HepG2 (cell line): Measurements from ENCODE around the gene TRAF3. TPM values are rescaled to one million over a fixed set of nuclear protein-coding genes. Genes with fewer than 3 reads are reported as not detected.
A peak's percentile ranks its signal among the peaks of the same experiment; 100 is the strongest.

Experiments
- ATAC-seq: fragments of 200-7000 bp; cut with Tn5 transposase; 3 replicates; pipeline ENCODE4 v1.9.1; 2020; ENCODE audit warnings: mild to moderate bottlenecking, moderate library complexity
- BruUV-seq: library from RNA; stranded (reverse); fragments of 400-500 nt; replicated peaks from 2 replicates; lab custom pipeline; 2021; lab: Mats Ljungman, UMichigan
- CTCF ChIA-PET: fragments of 300-600 bp; formaldehyde crosslinking; extraction: SDS; loops from one replicate; lab custom pipeline; 2021; ENCODE audit warnings: low total read pairs, inconsistent platforms, low intra/inter-chr PET ratio; lab: Yijun Ruan, JAX
- POLR2A ChIA-PET: fragments of 350-600 bp; sonication (Branson Sonifier 250); formaldehyde crosslinking; loops from one replicate; lab custom pipeline; 2020; ENCODE audit warnings: antibody characterized with exemption, inconsistent platforms; lab: Yijun Ruan, JAX
- DNase-seq: peaks from one replicate; pipeline ENCODE4 v3.0.0-alpha.2; 2015; ENCODE audit warnings: low spot score
- FAIRE-seq: peaks from 3 replicates; lab custom pipeline; 2011; peaks lifted over from hg19 to GRCh38; lab: Jason Lieb, UNC
- H2AFZ ChIP-seq: one replicate; pipeline ENCODE4 v1.6.1; 2011; ENCODE audit warnings: low read length, inconsistent platforms
- H3K27ac ChIP-seq: fragments of 300-600 bp; 3 replicates; pipeline ENCODE4 v1.8.0; 2011; ENCODE audit warnings: mixed run types, mild to moderate bottlenecking, mixed read lengths, low read length, inconsistent platforms; ENCODE audit not compliant: insufficient read depth; ENCODE audit errors: extremely low read length
- H3K27me3 ChIP-seq, 2 experiments: fragments of 200-600 bp in 1 of 2; 2 replicates in 1 of 2; 3 replicates in 1 of 2; pipeline versions ENCODE4 v1.6.0 to v1.8.0; 2011; ENCODE audit warnings: low read length in 2 of 2, mild to moderate bottlenecking in 2 of 2, moderate library complexity in 2 of 2, inconsistent platforms in 1 of 2; ENCODE audit not compliant: insufficient read depth in 2 of 2, control insufficient read depth in 1 of 2
- H3K36me3 ChIP-seq, 2 experiments: fragments of 200-600 bp in 1 of 2; replicated peaks in 1 of 2; 2 replicates in 1 of 2; 3 replicates in 1 of 2; pipeline versions ENCODE4 v1.5.1 to v1.8.0; 2011; ENCODE audit warnings: low read length in 2 of 2, inconsistent platforms in 1 of 2; ENCODE audit not compliant: insufficient read depth in 2 of 2, control insufficient read depth in 1 of 2
- H3K4me1 ChIP-seq: 2 replicates; pipeline ENCODE4 v1.5.1; 2012; ENCODE audit warnings: low read length, inconsistent platforms; ENCODE audit not compliant: insufficient read depth
- H3K4me2 ChIP-seq: 2 replicates; pipeline ENCODE4 v1.6.0; 2011; ENCODE audit warnings: low read depth, low read length, inconsistent platforms
- H3K4me3 ChIP-seq, 3 experiments: fragments of 200-600 bp in 1 of 3; sonication (generic), shearing (Covaris generic) in 1 of 3; replicated peaks in 1 of 3; 2 replicates each; pipeline ENCODE4 v1.5.1; 2011 to 2016; ENCODE audit warnings: low read length in 3 of 3, inconsistent platforms in 2 of 3, low read depth in 2 of 3, mild to moderate bottlenecking in 2 of 3, control low read depth in 1 of 3, mixed read lengths in 1 of 3; ENCODE audit not compliant: insufficient read depth in 1 of 3
- H3K79me2 ChIP-seq: one replicate; pipeline ENCODE4 v1.6.1; 2011; ENCODE audit warnings: low read length, inconsistent platforms; ENCODE audit not compliant: insufficient read depth
- H3K9ac ChIP-seq: 2 replicates; pipeline ENCODE4 v1.6.0; 2011; ENCODE audit warnings: mild to moderate bottlenecking, low read depth, low read length, inconsistent platforms; ENCODE audit not compliant: insufficient read depth
- H3K9me3 ChIP-seq: 2 replicates; pipeline ENCODE4 v1.5.1; 2012; ENCODE audit warnings: mild to moderate bottlenecking, low read length
- H4K20me1 ChIP-seq: 2 replicates; pipeline ENCODE4 v1.6.0; 2011; ENCODE audit warnings: inconsistent platforms, mild to moderate bottlenecking, low read length, moderate library complexity; ENCODE audit not compliant: insufficient read depth
- GABPA ChIP-seq, 2 experiments: IDR thresholded peaks; 2 replicates each; pipeline ENCODE4 v1.6.1; 2011 to 2016; ENCODE audit warnings: low read depth in 2 of 2, low read length in 1 of 2, missing biosample characterization in 1 of 2, missing genetic modification characterization in 1 of 2
- HNF4G ChIP-seq, 2 experiments: sonication (generic) in 1 of 2; formaldehyde crosslinking in 1 of 2; IDR thresholded peaks; 2 replicates each; pipeline versions ENCODE4 v1.4.0 to v1.6.1; 2011 to 2020; ENCODE audit warnings: borderline replicate concordance in 2 of 2, low read depth in 2 of 2, mild to moderate bottlenecking in 2 of 2, low read length in 1 of 2, missing genetic modification reagents in 1 of 2, moderate library complexity in 1 of 2
- NFATC3 ChIP-seq: sonication (generic); formaldehyde crosslinking; IDR thresholded peaks from 2 replicates; pipeline ENCODE4 v1.5.1; 2020; ENCODE audit warnings: mild to moderate bottlenecking, missing genetic modification reagents
- POGZ ChIP-seq: sonication (generic); formaldehyde crosslinking; IDR thresholded peaks from 2 replicates; pipeline ENCODE4 v1.4.0; 2020; ENCODE audit warnings: mild to moderate bottlenecking, missing genetic modification reagents
- RNF2 ChIP-seq: fragments of 450-650 bp; conservative IDR thresholded peaks from 2 replicates; pipeline ENCODE4 v1.6.1; 2016; ENCODE audit warnings: low read depth
- SUZ12 ChIP-seq: fragments of 150-350 bp; IDR thresholded peaks from 2 replicates; pipeline ENCODE4 v1.6.1; 2014; ENCODE audit warnings: low read depth, low read length
- TBX2 ChIP-seq: sonication (generic); formaldehyde crosslinking; IDR thresholded peaks from 2 replicates; pipeline ENCODE4 v1.5.0; 2020; ENCODE audit warnings: missing genetic modification reagents, mild to moderate bottlenecking, borderline replicate concordance
- YY1 ChIP-seq: IDR thresholded peaks from 2 replicates; pipeline ENCODE4 v1.6.1; 2011; ENCODE audit warnings: low read length, low read depth, moderate library complexity, mild to moderate bottlenecking; ENCODE audit not compliant: insufficient read depth, insufficient replicate concordance
- ZBTB38 ChIP-seq: sonication (generic); formaldehyde crosslinking; IDR thresholded peaks from 2 replicates; pipeline ENCODE4 v1.5.1; 2020; ENCODE audit warnings: mild to moderate bottlenecking, missing genetic modification reagents
- ZNF530 ChIP-seq: sonication (generic); formaldehyde crosslinking; IDR thresholded peaks from 2 replicates; pipeline ENCODE4 v1.5.0; 2020; ENCODE audit warnings: low read depth, mild to moderate bottlenecking, missing genetic modification reagents
- ZNF615 ChIP-seq: sonication (generic); formaldehyde crosslinking; IDR thresholded peaks from 2 replicates; pipeline ENCODE4 v1.5.0; 2020; ENCODE audit warnings: mild to moderate bottlenecking, missing genetic modification reagents, borderline replicate concordance
- ZNF703 ChIP-seq: sonication (generic); formaldehyde crosslinking; IDR thresholded peaks from 2 replicates; pipeline ENCODE4 v1.5.1; 2020; ENCODE audit warnings: missing genetic modification reagents, mild to moderate bottlenecking, moderate library complexity, borderline replicate concordance
- ZNF737 ChIP-seq: sonication (generic); formaldehyde crosslinking; IDR thresholded peaks from 2 replicates; pipeline ENCODE4 v1.5.0; 2020; ENCODE audit warnings: missing genetic modification reagents, mild to moderate bottlenecking, borderline replicate concordance
- WGBS: methylation state at CpG from one replicate; pipeline ENCODE4 v1.1.6; 2017; ENCODE audit warnings: low lambda C conversion rate; 5-methylcytosine and 5-hydroxymethylcytosine counted together
- in situ Hi-C: cut with HindIII; loops from 2 replicates; pipeline ENCODE4 v1.10.0; 2017; ENCODE audit warnings: low pct_unique_long_range_greater_than_20kb; ENCODE audit not compliant: extremely low pct_ligation_motif_present
- intact Hi-C: fragments of 100-400 bp; cut with micrococcal nuclease; formaldehyde crosslinking; loops from one replicate; pipeline ENCODE4 v1.10.0; 2022; ENCODE audit not compliant: unreplicated experiment
- polyA plus RNA-seq, 8 experiments: library from polyadenylated mRNA; depleted of rRNA in 3 of 8; stranded (reverse) in 7 of 8; unstranded in 1 of 8; fragments of >200 nt; fragmentation: Illumina TruSeq in 4 of 8; extraction: Trizol in 4 of 8; gene quantifications; 2 replicates each; pipeline versions ENCODE4 v1.2.1 to v1.2.3, GENCODE V29; 2011 to 2016; ENCODE audit warnings: low read depth in 4 of 8, missing spikeins in 1 of 8, mixed read lengths in 1 of 8; ENCODE audit not compliant: insufficient read depth in 1 of 8
- total RNA-seq, 5 experiments: library from RNA; depleted of rRNA; stranded (reverse); fragments of >200 nt; fragmentation: Illumina TruSeq; extraction: Trizol; gene quantifications; 2 replicates each; pipeline ENCODE4 v1.2.3, GENCODE V29; 2016; ENCODE audit warnings: low read depth in 1 of 5
- TF ChIP-seq, protein P1 (sequence below): sonication (generic); formaldehyde crosslinking; IDR thresholded peaks from 2 replicates; pipeline ENCODE4 v1.4.0; 2020; ENCODE audit warnings: missing genetic modification reagents
- TF ChIP-seq, protein P2 (sequence below): sonication (generic); formaldehyde crosslinking; IDR thresholded peaks from 2 replicates; pipeline ENCODE4 v1.5.1; 2020; ENCODE audit warnings: missing genetic modification reagents, mild to moderate bottlenecking, borderline replicate concordance
- TF ChIP-seq, protein P3 (sequence below): sonication (generic); formaldehyde crosslinking; IDR thresholded peaks from 2 replicates; pipeline ENCODE4 v1.4.0; 2020; ENCODE audit warnings: missing genetic modification reagents

TRAF3 gene
- total and polyA plus RNA-seq, 2 of the 13 experiments (the other 11 are each of a cell fraction or from before 2014, with no cell fraction given): 6.9 to 12.2 TPM

DNA sequence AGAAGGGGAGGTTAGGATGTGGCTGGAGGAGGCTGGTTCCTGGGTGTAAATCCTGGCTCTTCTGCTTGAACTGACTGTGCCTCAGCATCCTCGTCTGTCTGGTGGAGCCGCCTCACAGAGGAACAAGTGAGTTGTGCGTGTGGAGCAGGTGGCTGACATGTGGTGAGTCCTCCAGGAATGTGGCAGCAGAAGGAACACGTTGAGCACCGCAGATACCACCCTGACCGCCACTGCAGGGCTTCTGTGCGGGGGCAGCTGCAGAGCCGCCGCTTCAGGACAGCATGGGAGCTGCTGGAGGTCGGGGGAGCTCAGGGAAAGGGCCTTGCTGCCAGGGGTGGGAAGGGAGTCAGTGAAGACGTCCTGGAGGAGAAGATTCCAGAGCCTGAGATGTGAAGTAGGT lies 48.9 kb downstream of the TRAF3 start (continued):
- TF ChIP-seq ZNF703 (CRISPR knock-in tag): no peak
- no peak for TF ChIP-seq ZNF615 (CRISPR knock-in tag)
- no peak for TF ChIP-seq SUZ12
- no peak for TF ChIP-seq GABPA (IDR thresholded peaks at IDR 0.05; ENCODE audit: low read depth, low read length)
- no peak for TF ChIP-seq GABPA (CRISPR knock-in tag; IDR thresholded peaks at IDR 0.05; ENCODE audit: low read depth)
- no peak for TF ChIP-seq TBX2 (CRISPR knock-in tag)
- no peak for TF ChIP-seq POGZ (CRISPR knock-in tag)
- TF ChIP-seq, protein P1, sequence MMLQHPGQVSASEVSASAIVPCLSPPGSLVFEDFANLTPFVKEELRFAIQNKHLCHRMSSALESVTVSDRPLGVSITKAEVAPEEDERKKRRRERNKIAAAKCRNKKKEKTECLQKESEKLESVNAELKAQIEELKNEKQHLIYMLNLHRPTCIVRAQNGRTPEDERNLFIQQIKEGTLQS (CRISPR knock-in tag): no peak
- no peak for TF ChIP-seq YY1
- no peak for TF ChIP-seq ZNF737

DNA sequence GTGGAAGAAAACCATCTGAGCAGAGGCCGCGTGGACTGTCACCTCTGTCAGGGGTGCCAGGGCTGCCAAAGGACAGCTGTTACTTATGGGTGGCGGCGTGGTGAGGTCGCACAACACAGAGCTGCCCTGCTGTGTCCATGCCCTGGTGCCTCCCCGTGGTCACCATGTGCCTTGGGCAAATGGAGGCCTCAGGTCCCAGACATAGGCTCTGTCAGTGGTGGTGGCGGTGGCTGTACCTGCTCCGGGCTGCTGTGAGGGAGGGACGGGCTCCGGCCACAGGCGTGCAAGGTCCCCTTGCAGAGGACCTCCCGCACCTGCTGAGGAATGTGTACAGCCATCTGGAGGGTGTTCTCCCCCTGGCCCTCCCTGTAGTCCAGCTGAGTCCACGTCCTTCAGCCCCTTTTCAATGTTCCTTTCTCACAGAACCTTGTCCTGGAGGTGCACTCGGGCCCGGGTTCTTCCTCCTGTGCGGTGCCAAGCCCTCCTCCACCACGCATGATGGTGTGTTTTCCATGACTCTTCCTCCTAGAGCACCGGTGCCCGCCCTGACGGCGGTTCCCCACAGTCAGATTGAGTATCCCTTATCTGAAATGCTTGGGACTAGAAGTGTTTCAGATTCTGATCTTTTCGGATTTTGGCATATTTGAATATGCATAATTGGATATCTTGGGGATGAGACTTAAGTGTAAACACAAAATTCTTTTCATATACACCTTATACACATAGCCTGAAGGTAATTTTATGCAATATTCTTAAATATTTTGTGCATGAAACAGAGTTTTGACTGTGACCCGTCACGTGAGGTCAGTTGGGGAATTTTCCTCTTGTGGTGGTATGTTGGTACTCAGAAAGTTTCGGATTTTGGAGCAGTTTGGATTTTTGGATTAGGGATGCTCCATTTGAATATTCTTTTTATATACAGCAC lies 49.8 kb downstream of the TRAF3 start:
- Histone ChIP-seq H3K36me3 (peaks cover 0 to 8% of the 10 kb centered on the region in 2 experiments; a peak in 2 of 5 replicates), H3K27me3 (no peaks in the 10 kb centered on the region), H3K4me3 (no peak overlapping the region), H3K79me2 (no peaks in the 10 kb centered on the region), H4K20me1 (no peaks in the 10 kb centered on the region), H3K4me1 (peaks cover 20% of the 10 kb centered on the region), H3K9ac (no peak overlapping the region), H2AFZ (no peak overlapping the region), H3K27ac (no peak overlapping the region), H3K4me2 (no peak overlapping the region), H3K9me3 (no peaks in the 10 kb centered on the region)
- intact Hi-C loops: no loop called here
- in situ Hi-C loops: no loop called here
- FAIRE-seq (no peak), DNase-seq (no peak), ATAC-seq (0 out of 3 replicates have a peak, but pooled peaks have one; percentile 31)
- BruUV-seq: no TSS peak
- POLR2A ChIA-PET: no interaction called here
- CTCF ChIA-PET: no interaction called here
- WGBS: 96% methylated on average over 20 of the region's 25 CpGs
- TF ChIP-seq, protein P2, sequence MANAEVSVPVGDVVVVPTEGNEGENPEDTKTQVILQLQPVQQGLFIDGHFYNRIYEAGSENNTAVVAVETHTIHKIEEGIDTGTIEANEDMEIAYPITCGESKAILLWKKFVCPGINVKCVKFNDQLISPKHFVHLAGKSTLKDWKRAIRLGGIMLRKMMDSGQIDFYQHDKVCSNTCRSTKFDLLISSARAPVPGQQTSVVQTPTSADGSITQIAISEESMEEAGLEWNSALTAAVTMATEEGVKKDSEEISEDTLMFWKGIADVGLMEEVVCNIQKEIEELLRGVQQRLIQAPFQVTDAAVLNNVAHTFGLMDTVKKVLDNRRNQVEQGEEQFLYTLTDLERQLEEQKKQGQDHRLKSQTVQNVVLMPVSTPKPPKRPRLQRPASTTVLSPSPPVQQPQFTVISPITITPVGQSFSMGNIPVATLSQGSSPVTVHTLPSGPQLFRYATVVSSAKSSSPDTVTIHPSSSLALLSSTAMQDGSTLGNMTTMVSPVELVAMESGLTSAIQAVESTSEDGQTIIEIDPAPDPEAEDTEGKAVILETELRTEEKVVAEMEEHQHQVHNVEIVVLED (CRISPR knock-in tag): no peak
- no peak for TF ChIP-seq HNF4G (IDR thresholded peaks at IDR 0.05; ENCODE audit: borderline replicate concordance, low read depth, low read length)
- TF ChIP-seq HNF4G (CRISPR knock-in tag; IDR thresholded peaks at IDR 0.05; ENCODE audit: borderline replicate concordance, low read depth): no peak
- TF ChIP-seq ZNF530: no peak
- TF ChIP-seq, protein P3, sequence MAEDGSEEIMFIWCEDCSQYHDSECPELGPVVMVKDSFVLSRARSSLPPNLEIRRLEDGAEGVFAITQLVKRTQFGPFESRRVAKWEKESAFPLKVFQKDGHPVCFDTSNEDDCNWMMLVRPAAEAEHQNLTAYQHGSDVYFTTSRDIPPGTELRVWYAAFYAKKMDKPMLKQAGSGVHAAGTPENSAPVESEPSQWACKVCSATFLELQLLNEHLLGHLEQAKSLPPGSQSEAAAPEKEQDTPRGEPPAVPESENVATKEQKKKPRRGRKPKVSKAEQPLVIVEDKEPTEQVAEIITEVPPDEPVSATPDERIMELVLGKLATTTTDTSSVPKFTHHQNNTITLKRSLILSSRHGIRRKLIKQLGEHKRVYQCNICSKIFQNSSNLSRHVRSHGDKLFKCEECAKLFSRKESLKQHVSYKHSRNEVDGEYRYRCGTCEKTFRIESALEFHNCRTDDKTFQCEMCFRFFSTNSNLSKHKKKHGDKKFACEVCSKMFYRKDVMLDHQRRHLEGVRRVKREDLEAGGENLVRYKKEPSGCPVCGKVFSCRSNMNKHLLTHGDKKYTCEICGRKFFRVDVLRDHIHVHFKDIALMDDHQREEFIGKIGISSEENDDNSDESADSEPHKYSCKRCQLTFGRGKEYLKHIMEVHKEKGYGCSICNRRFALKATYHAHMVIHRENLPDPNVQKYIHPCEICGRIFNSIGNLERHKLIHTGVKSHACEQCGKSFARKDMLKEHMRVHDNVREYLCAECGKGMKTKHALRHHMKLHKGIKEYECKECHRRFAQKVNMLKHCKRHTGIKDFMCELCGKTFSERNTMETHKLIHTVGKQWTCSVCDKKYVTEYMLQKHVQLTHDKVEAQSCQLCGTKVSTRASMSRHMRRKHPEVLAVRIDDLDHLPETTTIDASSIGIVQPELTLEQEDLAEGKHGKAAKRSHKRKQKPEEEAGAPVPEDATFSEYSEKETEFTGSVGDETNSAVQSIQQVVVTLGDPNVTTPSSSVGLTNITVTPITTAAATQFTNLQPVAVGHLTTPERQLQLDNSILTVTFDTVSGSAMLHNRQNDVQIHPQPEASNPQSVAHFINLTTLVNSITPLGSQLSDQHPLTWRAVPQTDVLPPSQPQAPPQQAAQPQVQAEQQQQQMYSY (CRISPR knock-in tag): no peak
- TF ChIP-seq ZBTB38: no peak
- TF ChIP-seq NFATC3 (CRISPR knock-in tag): no peak
- no peak for TF ChIP-seq RNF2
